ENCODE results near the gene GNG3.
"Not testable (repeated sequence)": the region's sequence is repeated elsewhere in the genome, so short reads cannot be mapped to it uniquely, and the experiment has no call there.

The GNG3 gene

GRCh38 chr11:62721994-62722393, 14.5 kb downstream of the GNG3 start:
- FAIRE-seq: no peak

DNA sequence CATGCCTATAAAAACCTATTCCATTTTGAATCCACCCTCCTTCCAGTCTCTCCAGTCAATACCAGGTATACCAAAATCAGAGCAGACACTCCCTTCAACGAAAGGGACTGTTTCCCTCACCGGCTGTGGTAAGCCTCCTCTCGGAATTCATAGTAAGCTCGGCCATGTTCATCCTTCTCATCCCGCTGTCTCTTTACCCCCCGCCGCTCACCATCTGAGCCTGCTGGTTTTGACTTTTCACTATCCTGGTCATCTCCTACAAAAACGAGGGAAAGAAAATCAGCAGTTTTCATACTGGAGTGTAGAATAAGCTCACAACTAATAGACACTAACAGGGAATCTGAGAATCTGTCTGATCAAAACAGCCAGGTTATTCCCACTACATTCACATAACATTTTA, 16.7 kb downstream of the GNG3 start:
- FAIRE-seq: no peak

DNA sequence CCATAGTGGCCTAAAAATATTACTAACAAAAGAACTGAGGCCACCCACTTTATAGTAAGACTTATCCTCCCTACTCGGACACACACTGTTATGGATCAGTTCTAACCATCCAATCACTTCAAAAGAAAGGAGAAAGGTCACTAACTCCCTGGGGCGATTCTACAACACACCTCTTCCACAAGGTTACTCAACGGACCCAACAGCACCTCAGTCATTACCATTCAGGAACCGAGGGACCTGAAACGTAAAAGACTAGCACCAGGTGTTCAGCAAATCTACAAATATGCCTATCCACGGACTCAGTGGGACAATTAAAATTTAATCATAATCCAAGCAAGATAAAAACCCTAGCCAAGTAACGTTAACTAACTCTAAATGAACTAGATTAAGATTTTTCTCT, 18.2 kb downstream of the GNG3 start:
- FAIRE-seq: no peak

DNA sequence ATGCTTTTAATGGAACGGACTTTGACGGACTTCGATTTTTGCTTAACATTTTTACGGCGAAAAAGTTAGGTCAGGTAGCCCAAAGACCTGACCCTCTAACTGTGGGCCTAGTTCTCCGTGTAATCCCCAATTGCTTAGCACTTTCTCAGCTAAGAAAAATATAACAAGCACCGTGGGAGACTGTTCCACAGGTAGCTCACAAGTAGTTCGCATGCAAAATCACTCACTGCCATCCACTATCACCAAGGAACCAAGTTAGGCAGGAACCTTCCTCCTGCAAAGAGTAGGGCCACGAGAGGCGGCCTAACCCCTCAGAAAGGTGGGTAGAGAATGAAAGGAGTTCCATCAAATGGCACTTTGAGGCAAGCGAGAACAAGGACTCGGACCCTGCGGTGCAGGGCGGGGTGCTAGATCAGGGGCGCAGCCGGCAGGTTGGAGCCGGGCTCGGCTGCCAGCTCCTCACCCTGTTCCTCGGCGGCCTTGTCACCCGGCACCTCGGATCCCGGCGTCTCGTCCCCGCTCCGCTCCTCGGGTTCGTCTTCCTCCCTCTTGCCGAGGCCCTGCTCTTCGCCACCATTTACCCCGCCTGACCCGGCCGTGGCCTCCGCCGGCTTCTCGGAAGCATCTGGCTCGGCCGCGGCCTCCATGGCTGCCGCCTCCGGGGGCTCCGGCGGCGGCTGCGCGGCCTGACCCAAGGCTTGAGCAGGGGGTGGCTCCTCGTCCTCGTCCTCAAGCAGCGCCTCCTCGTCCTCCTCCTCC, 18.9 kb downstream of the GNG3 start:
- FAIRE-seq: no peak

GRCh38 chr11:62726915-62727164, 19.4 kb downstream of the GNG3 start:
- no peak for FAIRE-seq

- FAIRE-seq: peak; percentile 86
Measured at GRCh38 chr11:62727165-62727871, 19.8 kb downstream of the GNG3 start, which contains the start of gene HNRNPUL2. Gene HNRNPUL2 (minus strand): TSS chr11:62727457. CDS start chr11:62727156, 301 bp downstream.

- peak; percentile 88 for FAIRE-seq
Measured at GRCh38 chr11:62727872-62728170, 20.3 kb downstream of the GNG3 start.

GRCh38 chr11:62728171-62728988, 20.9 kb downstream of the GNG3 start, which contains the start of gene TTC9C:
Gene TTC9C (plus strand): TSS chr11:62728486. CDS start chr11:62728849, 363 bp downstream.
- FAIRE-seq: peak; percentile 39

DNA sequence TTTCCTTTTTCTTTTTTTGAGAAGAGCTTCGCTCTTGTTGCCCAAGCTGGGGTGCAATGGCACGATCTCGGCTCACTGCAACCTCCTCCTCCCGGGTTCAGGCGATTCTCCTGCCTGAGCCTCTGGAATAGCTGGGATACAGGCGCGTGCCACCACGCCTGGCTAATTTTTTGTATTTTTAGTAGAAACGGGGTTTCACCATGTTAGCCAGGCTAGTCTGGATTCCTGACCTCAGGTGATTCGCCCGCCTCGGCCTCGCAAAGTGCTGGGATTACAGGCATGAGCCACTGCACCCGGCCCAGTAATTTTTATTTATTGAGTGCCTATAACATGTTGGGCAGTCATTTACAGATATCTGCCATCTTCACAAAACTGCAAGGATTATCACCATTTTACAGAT, 22.6 kb downstream of the GNG3 start:
- not testable (repeated sequence) for FAIRE-seq

GRCh38 chr11:62732830-62733229, 25.4 kb downstream of the GNG3 start:
- FAIRE-seq: no peak

GRCh38 chr11:62737196-62737595, 29.7 kb downstream of the GNG3 start:
- FAIRE-seq: no peak

DNA sequence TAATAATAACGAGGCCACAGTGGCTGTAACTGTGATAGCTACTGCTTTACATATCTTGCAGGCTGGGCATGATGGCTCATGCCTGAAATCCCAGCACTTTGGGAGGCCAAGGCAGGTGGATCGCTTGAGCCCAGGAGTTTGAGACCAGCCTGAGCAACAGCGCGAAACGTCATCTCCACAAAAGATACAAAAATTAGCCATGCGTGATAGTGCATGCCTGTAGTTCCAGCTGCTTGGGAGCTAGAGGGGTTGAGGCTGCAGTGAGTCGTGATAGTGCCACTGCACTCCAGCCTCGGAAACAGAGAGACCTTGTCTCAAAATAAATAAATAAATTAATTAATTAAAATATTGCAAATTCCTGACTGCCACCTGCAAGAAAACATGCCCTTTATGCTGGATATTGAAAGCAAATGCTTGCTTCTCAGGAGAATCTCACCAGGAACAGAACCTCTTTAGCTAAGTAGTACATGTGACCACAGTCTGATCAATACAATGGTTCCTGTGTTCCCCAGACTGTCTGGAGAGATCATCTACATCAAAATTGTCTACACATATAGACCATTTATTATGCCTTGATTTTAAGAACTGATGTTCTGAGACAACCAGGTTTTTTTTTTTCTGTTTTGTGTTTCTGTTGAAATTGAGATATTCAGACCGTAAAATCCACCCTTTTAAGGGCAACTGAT, 40.1 kb downstream of the GNG3 start:
- FAIRE-seq: no peak

DNA sequence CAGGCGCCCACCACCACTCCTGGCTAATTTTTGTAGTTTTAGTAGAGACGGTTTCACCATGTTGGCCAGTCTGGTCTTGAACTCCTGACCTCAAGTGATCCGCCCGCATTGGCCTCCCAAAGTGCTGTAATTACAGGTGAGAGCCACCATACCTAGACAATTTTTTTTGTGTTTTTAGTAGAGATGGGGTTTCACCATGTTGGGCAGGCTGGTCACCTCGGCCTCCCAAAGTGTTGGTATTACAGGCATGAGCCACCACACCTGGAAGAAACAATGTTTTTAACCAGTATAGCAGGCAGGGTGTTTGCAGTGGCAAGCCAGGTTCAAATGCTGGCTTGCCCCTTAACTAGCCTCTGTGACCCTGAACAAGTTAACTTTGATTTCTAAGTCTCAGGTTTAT, 42.5 kb downstream of the GNG3 start:
- not testable (repeated sequence) for FAIRE-seq

- FAIRE-seq: no peak
Measured at GRCh38 chr11:62752177-62752785, 44.8 kb downstream of the GNG3 start.

DNA sequence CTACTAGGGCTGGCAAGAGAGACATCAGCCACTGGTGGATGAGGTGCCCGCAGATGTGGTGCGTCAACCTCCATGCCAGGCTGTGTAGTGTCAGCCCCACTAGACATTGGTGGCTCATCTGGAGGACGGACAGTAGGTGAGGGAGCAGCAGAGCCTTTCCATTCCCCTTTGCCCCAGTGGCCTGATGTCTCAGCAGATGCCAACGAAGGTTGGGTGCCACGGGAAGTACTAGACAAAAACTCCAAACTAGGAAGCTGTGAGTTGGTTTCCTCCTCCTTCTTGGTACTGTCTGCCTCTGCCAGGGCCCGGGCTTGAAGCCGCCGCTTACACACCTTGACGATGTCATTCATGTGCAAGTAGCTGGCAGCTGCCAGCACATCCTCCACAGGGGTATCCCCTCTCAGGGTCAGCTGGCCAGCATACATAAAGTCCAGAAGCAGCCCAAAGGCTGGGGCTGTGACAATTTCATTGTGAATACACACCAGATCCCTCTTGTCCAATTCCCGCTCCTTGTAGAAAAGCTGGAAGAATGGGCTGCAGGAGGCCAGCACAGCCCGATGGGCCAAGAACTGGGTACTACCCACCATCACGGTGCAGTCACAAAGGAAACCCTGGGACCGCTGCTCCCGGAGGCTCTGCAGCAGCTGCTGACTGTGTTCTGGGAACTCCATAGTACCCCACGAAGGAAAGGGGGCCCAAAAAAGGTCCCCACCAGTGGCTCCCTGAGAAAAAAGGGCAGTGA, 45.7 kb downstream of the GNG3 start:
- no peak for FAIRE-seq

DNA sequence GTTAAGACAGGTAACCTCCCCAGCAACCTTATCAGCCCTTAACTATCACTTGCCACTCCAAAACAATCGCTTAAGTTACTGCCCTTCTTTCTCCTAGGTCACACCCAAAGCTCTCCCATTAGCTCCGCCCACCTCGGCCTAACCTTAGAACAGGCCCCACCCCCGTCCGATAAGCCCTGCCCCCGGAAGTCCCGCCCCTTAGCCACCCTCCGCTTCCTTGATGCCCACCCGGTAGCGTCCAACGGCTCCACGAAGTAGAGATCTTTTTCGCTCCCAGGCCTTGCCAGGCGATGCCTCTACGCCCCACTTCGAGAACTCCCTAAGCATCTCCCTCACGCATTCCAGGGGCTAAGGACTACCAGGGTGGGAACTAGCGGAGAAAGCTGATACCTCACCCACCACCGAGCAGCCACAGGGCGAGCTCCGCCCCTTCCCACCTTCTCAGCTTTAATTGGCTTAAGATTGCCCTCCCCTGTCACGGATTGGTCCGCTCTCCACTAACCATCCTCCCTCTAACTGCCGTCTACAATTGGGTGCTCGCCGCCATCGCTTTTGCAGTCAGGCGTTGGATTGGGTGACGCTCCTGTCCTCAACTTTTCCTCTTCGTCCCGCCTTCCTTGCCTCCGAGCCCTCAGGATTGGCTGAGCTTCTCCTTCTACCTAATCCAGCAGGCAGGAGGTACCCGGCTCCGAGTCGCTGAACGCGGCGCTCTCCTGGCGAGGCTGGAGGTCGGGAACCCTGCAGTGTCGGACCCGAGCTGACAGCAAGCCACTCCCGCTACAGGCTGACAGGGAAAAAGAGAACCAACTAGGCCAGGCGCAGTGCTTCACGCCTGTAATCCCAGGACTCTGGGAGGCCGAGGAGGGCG, 46.5 kb downstream of the GNG3 start, which contains the start of gene ZBTB3:
Gene ZBTB3 (minus strand): TSS at position 425 of the 868 bp plus-strand sequence. CDS start 496 bp downstream, outside the sequence.
- FAIRE-seq: peak; percentile 89

GRCh38 chr11:62755086-62755615, 47.7 kb downstream of the GNG3 start:
- no peak for FAIRE-seq

GRCh38 chr11:62757846-62758788, 50.6 kb downstream of the GNG3 start:
- FAIRE-seq: no peak

Data from endometrium (tissue), 2 donors.